HepG2 (cell line): ENCODE data around the gene EFNA3. TPM values are rescaled to one million over a fixed set of nuclear protein-coding genes. Genes with fewer than 3 reads are reported as not detected.

Experiments used
- DDIT3 ChIP-seq: sonication (generic); formaldehyde crosslinking; IDR thresholded peaks from 2 replicates; pipeline ENCODE4 v1.4.0; 2020; ENCODE audit warnings: mild to moderate bottlenecking, missing genetic modification reagents
- HHEX ChIP-seq: IDR thresholded peaks from 2 replicates; pipeline ENCODE4 v1.6.1; 2016; ENCODE audit warnings: control low read depth
- HNRNPL ChIP-seq: fragments of 200-400 bp; formaldehyde crosslinking; IDR thresholded peaks from 2 replicates; pipeline ENCODE4 v1.6.1; 2017; ENCODE audit warnings: mild to moderate bottlenecking, low read depth, low read length
- MEF2D ChIP-seq: sonication (generic); formaldehyde crosslinking; IDR thresholded peaks from 2 replicates; pipeline ENCODE4 v1.5.1; 2020; ENCODE audit warnings: mild to moderate bottlenecking, missing genetic modification reagents
- PREB ChIP-seq: sonication (generic); formaldehyde crosslinking; IDR thresholded peaks from 2 replicates; pipeline ENCODE4 v1.4.0; 2020; ENCODE audit warnings: missing genetic modification reagents
- SPEN ChIP-seq: sonication (generic); formaldehyde crosslinking; IDR thresholded peaks from 2 replicates; pipeline ENCODE4 v1.5.1; 2020; ENCODE audit warnings: low read depth, mild to moderate bottlenecking, missing genetic modification reagents
- SRF ChIP-seq: IDR thresholded peaks from 2 replicates; pipeline ENCODE4 v1.6.1; 2011; ENCODE audit warnings: mild to moderate bottlenecking, low read depth, low read length, moderate library complexity
- SUZ12 ChIP-seq: fragments of 150-350 bp; IDR thresholded peaks from 2 replicates; pipeline ENCODE4 v1.6.1; 2014; ENCODE audit warnings: low read depth, low read length
- ZBTB20 ChIP-seq: sonication (generic); formaldehyde crosslinking; IDR thresholded peaks from 2 replicates; pipeline ENCODE4 v1.8.1; 2023; ENCODE audit warnings: missing genetic modification reagents, low read depth, mild to moderate bottlenecking, borderline replicate concordance
- ZFP1 ChIP-seq: IDR thresholded peaks from 2 replicates; pipeline ENCODE4 v1.6.1; 2016
- ZFP37 ChIP-seq: sonication (generic); formaldehyde crosslinking; IDR thresholded peaks from 2 replicates; pipeline ENCODE4 v1.4.0; 2020; ENCODE audit warnings: missing genetic modification reagents, borderline replicate concordance
- ZNF260 ChIP-seq: sonication (generic); formaldehyde crosslinking; IDR thresholded peaks from 2 replicates; pipeline ENCODE4 v1.4.0; 2020; ENCODE audit warnings: missing genetic modification reagents, low read depth, mild to moderate bottlenecking, borderline replicate concordance
- ZNF318 ChIP-seq: sonication (generic); formaldehyde crosslinking; IDR thresholded peaks from 2 replicates; pipeline ENCODE4 v1.4.0; 2020; ENCODE audit warnings: mild to moderate bottlenecking, missing genetic modification reagents
- ZNF331 ChIP-seq: sonication (generic); formaldehyde crosslinking; IDR thresholded peaks from 2 replicates; pipeline ENCODE4 v1.4.0; 2020; ENCODE audit warnings: missing genetic modification reagents
- ZNF558 ChIP-seq: sonication (generic); formaldehyde crosslinking; IDR thresholded peaks from 2 replicates; pipeline ENCODE4 v1.9.0; 2022; ENCODE audit warnings: mild to moderate bottlenecking, missing genetic modification reagents, borderline replicate concordance
- ZNF709 ChIP-seq: sonication (generic); formaldehyde crosslinking; IDR thresholded peaks from 2 replicates; pipeline ENCODE4 v1.5.0; 2020; ENCODE audit warnings: mild to moderate bottlenecking, missing genetic modification reagents
- ZNF724P ChIP-seq: sonication (generic); formaldehyde crosslinking; IDR thresholded peaks from 2 replicates; pipeline ENCODE4 v1.8.0; 2022; ENCODE audit warnings: missing genetic modification reagents, borderline replicate concordance
- ZSCAN20 ChIP-seq: sonication (generic); formaldehyde crosslinking; IDR thresholded peaks from 2 replicates; pipeline ENCODE4 v1.4.0; 2020; ENCODE audit warnings: missing genetic modification reagents, mild to moderate bottlenecking, borderline replicate concordance
- polyA plus RNA-seq, 8 experiments: library from polyadenylated mRNA; depleted of rRNA in 3 of 8; stranded (reverse) in 7 of 8; unstranded in 1 of 8; fragments of >200 nt; fragmentation: Illumina TruSeq in 4 of 8; extraction: Trizol in 4 of 8; gene quantifications; 2 replicates each; pipeline versions ENCODE4 v1.2.1 to v1.2.3, GENCODE V29; 2011 to 2016; ENCODE audit warnings: low read depth in 4 of 8, missing spikeins in 1 of 8, mixed read lengths in 1 of 8; ENCODE audit not compliant: insufficient read depth in 1 of 8
- total RNA-seq, 5 experiments: library from RNA; depleted of rRNA; stranded (reverse); fragments of >200 nt; fragmentation: Illumina TruSeq; extraction: Trizol; gene quantifications; 2 replicates each; pipeline ENCODE4 v1.2.3, GENCODE V29; 2016; ENCODE audit warnings: low read depth in 1 of 5
- TF ChIP-seq, protein P1 (sequence below): sonication (generic); formaldehyde crosslinking; IDR thresholded peaks from 2 replicates; pipeline ENCODE4 v1.5.0; 2020; ENCODE audit warnings: missing genetic modification reagents, mild to moderate bottlenecking, borderline replicate concordance

The EFNA3 gene
- total and polyA plus RNA-seq, 2 of the 13 experiments (the other 11 are each of a cell fraction or from before 2014, with no cell fraction given), result 1.0 to 5.7 TPM

DNA sequence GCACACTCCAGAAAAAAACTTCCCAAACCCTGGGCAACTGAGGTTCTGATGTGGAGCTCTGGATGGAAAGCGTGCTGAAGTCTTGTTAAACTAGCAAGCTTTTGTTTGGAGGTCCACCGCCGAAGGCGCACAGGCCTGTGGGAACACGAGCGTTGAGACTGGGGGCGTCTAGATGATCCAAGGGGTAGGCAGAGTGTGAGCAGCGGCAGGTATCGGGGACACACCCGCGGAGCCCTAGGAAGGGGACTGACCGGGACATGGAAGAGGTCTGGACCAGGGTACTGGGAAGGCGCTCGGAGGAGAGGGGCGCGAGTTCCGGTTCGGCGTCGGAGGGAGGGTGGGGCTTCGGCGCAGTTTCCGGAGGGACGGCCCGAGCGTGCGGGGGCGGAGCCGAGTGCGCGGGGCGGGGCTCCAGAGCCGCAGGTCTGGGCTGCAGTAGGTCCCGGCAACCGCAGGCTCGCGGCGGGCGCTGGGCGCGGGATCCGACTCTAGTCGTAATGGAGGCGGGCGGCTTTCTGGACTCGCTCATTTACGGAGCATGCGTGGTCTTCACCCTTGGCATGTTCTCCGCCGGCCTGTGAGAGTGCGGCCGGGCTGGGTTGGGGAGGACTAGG is 56.9 kb downstream of the EFNA3 start, which contains the start of gene SLC50A1 (continued):
- TF ChIP-seq SPEN (CRISPR knock-in tag), result no peak; the same call in 1 of the 2 replicates
- TF ChIP-seq ZNF709, result peak; percentile 67; the same call in 1 of the 2 replicates
- TF ChIP-seq HHEX, result no peak
- TF ChIP-seq ZNF331 (CRISPR knock-in tag), result peak; percentile 5; the same call in 1 of the 2 replicates
- 0 out of 2 replicates have a peak, but pooled peaks have one; percentile 54 for TF ChIP-seq ZNF724P (CRISPR knock-in tag)
- TF ChIP-seq HNRNPL, result no peak; the same call in 1 of the 2 replicates
- no peak for TF ChIP-seq SUZ12
- no peak for TF ChIP-seq DDIT3 (CRISPR knock-in tag)
- TF ChIP-seq, protein P1, sequence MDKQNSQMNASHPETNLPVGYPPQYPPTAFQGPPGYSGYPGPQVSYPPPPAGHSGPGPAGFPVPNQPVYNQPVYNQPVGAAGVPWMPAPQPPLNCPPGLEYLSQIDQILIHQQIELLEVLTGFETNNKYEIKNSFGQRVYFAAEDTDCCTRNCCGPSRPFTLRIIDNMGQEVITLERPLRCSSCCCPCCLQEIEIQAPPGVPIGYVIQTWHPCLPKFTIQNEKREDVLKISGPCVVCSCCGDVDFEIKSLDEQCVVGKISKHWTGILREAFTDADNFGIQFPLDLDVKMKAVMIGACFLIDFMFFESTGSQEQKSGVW (CRISPR knock-in tag), result no peak
- peak; percentile 74 for TF ChIP-seq ZNF318 (CRISPR knock-in tag)
- peak; percentile 62 for TF ChIP-seq ZBTB20 (CRISPR knock-in tag)
- TF ChIP-seq MEF2D (CRISPR knock-in tag), result peak; percentile 52
- no peak for TF ChIP-seq SRF
- 0 out of 2 replicates have a peak, but pooled peaks have one; percentile 16 for TF ChIP-seq ZSCAN20 (CRISPR knock-in tag)
- TF ChIP-seq ZNF260, result no peak
- no peak for TF ChIP-seq ZFP1 (CRISPR knock-in tag)
- 0 out of 2 replicates have a peak, but pooled peaks have one; percentile 72 for TF ChIP-seq ZNF558 (CRISPR knock-in tag)
- TF ChIP-seq ZFP37 (CRISPR knock-in tag), result no peak; the same call in 1 of the 2 replicates
- TF ChIP-seq PREB, result no peak
